ENCODE data around the gene OCLN. TPM values are rescaled to one million over a fixed set of nuclear protein-coding genes. Genes with fewer than 3 reads are reported as not detected.

Gene OCLN
- total and polyA plus RNA-seq, 4 donors, result 9.9 to 53.9 (median 19.0) TPM

DNA sequence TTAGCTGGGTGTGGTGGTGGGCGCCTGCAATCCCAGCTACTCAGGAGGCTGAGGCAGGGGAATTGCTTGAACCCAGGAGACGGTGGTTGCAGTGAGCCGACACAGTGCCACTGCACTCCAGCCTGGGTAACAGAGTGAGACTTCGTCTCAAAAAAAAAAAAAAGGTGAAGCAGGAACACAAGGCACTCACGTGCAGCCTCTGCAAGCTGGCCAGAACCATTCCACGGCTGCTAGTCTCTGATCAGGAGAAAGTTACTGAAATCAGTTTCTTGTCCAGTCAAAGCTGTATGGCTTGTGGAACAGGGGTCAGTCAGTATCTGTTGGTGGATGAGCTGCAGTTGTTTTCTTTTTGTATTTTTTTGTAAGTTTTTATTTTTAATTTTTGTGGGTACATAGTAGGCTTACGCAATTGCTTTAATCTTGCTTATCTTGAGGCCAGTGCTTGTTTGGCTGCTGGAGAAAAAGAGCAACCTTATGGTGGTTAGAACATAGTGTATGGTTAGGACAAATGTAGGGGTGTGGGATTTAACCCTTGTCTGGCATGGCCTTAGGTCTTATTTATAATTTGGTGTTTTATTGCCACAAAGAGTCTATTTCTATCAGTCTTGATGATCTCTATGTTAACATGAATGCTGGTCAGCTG lies 34.7 kb downstream of the OCLN start (continued):
- TF ChIP-seq, protein P1, sequence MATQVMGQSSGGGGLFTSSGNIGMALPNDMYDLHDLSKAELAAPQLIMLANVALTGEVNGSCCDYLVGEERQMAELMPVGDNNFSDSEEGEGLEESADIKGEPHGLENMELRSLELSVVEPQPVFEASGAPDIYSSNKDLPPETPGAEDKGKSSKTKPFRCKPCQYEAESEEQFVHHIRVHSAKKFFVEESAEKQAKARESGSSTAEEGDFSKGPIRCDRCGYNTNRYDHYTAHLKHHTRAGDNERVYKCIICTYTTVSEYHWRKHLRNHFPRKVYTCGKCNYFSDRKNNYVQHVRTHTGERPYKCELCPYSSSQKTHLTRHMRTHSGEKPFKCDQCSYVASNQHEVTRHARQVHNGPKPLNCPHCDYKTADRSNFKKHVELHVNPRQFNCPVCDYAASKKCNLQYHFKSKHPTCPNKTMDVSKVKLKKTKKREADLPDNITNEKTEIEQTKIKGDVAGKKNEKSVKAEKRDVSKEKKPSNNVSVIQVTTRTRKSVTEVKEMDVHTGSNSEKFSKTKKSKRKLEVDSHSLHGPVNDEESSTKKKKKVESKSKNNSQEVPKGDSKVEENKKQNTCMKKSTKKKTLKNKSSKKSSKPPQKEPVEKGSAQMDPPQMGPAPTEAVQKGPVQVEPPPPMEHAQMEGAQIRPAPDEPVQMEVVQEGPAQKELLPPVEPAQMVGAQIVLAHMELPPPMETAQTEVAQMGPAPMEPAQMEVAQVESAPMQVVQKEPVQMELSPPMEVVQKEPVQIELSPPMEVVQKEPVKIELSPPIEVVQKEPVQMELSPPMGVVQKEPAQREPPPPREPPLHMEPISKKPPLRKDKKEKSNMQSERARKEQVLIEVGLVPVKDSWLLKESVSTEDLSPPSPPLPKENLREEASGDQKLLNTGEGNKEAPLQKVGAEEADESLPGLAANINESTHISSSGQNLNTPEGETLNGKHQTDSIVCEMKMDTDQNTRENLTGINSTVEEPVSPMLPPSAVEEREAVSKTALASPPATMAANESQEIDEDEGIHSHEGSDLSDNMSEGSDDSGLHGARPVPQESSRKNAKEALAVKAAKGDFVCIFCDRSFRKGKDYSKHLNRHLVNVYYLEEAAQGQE (IDR thresholded peaks at IDR 0.05), result no peak
- TF ChIP-seq GABPA (IDR thresholded peaks at IDR 0.05 in 1 of 2, conservative IDR thresholded peaks at IDR 0.05 in 1 of 2), result no peak

- no peak for DNase-seq (ENCODE audit: low spot score)
- 82% methylated on average over 5 of the region's 5 CpGs for WGBS
- Histone ChIP-seq H3K27me3 (ENCODE audit: control insufficient read depth in 4 of 4, insufficient read depth in 4 of 4, low read length in 3 of 4) (no peaks in the 10 kb centered on the region), H3K36me3 (ENCODE audit: control insufficient read depth in 4 of 4, insufficient read depth in 3 of 4, low read depth in 1 of 4, low read length in 3 of 4) (peaks cover 3 to 12% (median 6%) of the 10 kb centered on the region in 4 donors), H3K4me3 (ENCODE audit: low read depth in 1 of 3, low read length in 3 of 3) (no peak overlapping the region), H3K27ac (ENCODE audit: low read depth in 1 of 2, low read length in 2 of 2) (no peak overlapping the region), H3K4me1 (ENCODE audit: control insufficient read depth in 4 of 4, insufficient read depth in 4 of 4, low read length in 3 of 4) (peaks cover 0 to 4% (median 0%) of the 10 kb centered on the region in 4 donors), H3K9me3 (ENCODE audit: control insufficient read depth in 4 of 4, low read length in 3 of 4) (no peaks in the 10 kb centered on the region), H3K9ac (ENCODE audit: low read depth in 1 of 2, low read length in 2 of 2) (no peak overlapping the region)
- TF ChIP-seq ATF3 (IDR thresholded peaks at IDR 0.05) (no peak), FOXA2 (IDR thresholded peaks at IDR 0.05) (no peak), CTCF (IDR thresholded peaks at IDR 0.05; ENCODE audit: low read depth, low read length, missing input control) (no peak), EGR1 (IDR thresholded peaks at IDR 0.05; ENCODE audit: low read depth in 2 of 2) (no peak), HNF4A (conservative IDR thresholded peaks at IDR 0.05) (no peak), HNF4G (IDR thresholded peaks at IDR 0.05) (no peak), YY1 (IDR thresholded peaks at IDR 0.05) (no peak), TAF1 (conservative IDR thresholded peaks at IDR 0.05) (no peak), RXRA (IDR thresholded peaks at IDR 0.05) (no peak), FOXA1 (IDR thresholded peaks at IDR 0.05) (no peak), GABPA (IDR thresholded peaks at IDR 0.05 in 1 of 2, conservative IDR thresholded peaks at IDR 0.05 in 1 of 2) (no peak), RAD21 (IDR thresholded peaks at IDR 0.05) (no peak), JUND (IDR thresholded peaks at IDR 0.05) (no peak), NR2F2 (IDR thresholded peaks at IDR 0.05) (no peak), SP1 (IDR thresholded peaks at IDR 0.05) (no peak)
- TF ChIP-seq, protein P1 (IDR thresholded peaks at IDR 0.05), result no peak
- TF ChIP-seq, protein P2, sequence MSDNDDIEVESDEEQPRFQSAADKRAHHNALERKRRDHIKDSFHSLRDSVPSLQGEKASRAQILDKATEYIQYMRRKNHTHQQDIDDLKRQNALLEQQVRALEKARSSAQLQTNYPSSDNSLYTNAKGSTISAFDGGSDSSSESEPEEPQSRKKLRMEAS (IDR thresholded peaks at IDR 0.05), result no peak
- TF ChIP-seq, protein P3, sequence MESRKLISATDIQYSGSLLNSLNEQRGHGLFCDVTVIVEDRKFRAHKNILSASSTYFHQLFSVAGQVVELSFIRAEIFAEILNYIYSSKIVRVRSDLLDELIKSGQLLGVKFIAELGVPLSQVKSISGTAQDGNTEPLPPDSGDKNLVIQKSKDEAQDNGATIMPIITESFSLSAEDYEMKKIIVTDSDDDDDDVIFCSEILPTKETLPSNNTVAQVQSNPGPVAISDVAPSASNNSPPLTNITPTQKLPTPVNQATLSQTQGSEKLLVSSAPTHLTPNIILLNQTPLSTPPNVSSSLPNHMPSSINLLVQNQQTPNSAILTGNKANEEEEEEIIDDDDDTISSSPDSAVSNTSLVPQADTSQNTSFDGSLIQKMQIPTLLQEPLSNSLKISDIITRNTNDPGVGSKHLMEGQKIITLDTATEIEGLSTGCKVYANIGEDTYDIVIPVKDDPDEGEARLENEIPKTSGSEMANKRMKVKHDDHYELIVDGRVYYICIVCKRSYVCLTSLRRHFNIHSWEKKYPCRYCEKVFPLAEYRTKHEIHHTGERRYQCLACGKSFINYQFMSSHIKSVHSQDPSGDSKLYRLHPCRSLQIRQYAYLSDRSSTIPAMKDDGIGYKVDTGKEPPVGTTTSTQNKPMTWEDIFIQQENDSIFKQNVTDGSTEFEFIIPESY (IDR thresholded peaks at IDR 0.05), result no peak
These were observed 35.4 kb downstream of the OCLN start for GRCh38 chr5:69528035-69528434.
